Left ventricle myocardium inferior (tissue), 1 donor: ENCODE results near the gene SMKR1. TPM values are rescaled to one million over a fixed set of nuclear protein-coding genes. Genes with fewer than 3 reads are reported as not detected.

Experiments
- DNase-seq: peaks from one replicate; pipeline ENCODE4 v3.0.0-alpha.2; 2020
- H3K27ac ChIP-seq: fragments of 200-600 bp; replicated peaks from 2 replicates; pipeline ENCODE4 v1.8.0; 2021
- H3K27me3 ChIP-seq: fragments of 200-600 bp; 2 replicates; pipeline ENCODE4 v1.8.0; 2021; ENCODE audit warnings: low read depth
- H3K36me3 ChIP-seq: fragments of 200-600 bp; 2 replicates; pipeline ENCODE4 v1.8.0; 2021
- H3K4me1 ChIP-seq: fragments of 200-600 bp; 2 replicates; pipeline ENCODE4 v1.8.0; 2021
- H3K4me3 ChIP-seq: fragments of 200-600 bp; 2 replicates; pipeline ENCODE4 v1.8.0; 2021; ENCODE audit warnings: mild to moderate bottlenecking, moderate library complexity
- H3K9me3 ChIP-seq: fragments of 200-600 bp; replicated peaks from 2 replicates; pipeline ENCODE4 v1.8.0; 2021
- intact Hi-C: fragments of 100-400 bp; cut with micrococcal nuclease; formaldehyde crosslinking; loops from one replicate; pipeline ENCODE4 v1.11.0; 2022
- total RNA-seq: library from RNA; stranded (reverse); fragmentation: NEBNext Ultra II Directional; extraction: Animal tissue kit (Norgen Biotek cat#: 25700); gene quantifications from one replicate; pipeline ENCODE4 v1.2.1, GENCODE V29; 2021
- TF ChIP-seq, protein P1 (sequence below): fragments of 200-600 bp; IDR thresholded peaks from 2 replicates; pipeline ENCODE4 v1.8.0; 2021; ENCODE audit warnings: antibody characterized with exemption, mild to moderate bottlenecking, borderline replicate concordance
- donor health status: DM: no; HTN: yes; CAD: no; lungs with severe emphysema.

Gene SMKR1
- total RNA-seq, 1 donor from 2014 or later = not detected

DNA sequence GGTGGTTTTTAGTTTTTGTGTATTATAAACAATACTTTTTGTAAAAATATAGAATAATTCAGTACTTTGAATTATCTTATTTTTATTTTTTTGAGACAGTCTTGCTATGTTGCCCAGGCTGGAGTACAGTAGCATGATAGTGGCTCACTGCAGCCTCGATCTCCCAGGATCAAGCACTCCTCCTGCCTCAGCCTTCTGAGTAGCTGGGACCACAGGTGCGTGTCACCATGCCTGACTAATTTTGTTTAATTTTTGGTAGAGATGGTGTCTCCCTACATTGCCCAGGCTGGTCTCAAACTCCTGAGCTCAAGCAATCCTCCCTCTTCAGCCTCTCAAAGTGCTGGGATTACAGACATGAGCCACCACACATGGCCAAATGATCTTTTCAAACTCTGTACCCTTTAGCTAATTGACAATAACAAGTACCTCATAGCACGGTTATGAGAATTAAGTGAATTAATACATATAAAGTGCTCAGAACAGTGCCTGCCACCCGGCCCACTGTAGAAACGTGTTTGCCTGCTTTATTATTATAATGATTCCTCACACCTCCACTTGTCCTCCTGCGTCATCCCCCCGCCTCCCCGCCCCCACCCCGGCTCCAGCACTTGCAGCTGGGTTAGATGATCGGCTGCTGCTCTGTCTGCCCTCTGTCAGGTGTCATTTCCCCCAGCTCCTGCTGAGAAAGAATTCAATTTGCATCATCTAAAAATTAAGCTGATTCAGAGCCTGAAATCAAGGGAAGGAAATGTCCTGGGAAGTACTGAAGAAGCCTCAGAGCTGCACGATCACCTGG, 55.6 kb downstream of the SMKR1 start:
- Histone ChIP-seq H3K27me3 (peaks cover 63% of the 10 kb centered on the region), H3K36me3 (no peaks in the 10 kb centered on the region), H3K27ac (no peak overlapping the region), H3K4me3 (no peak overlapping the region), H3K4me1 (no peaks in the 10 kb centered on the region), H3K9me3 (no peaks in the 10 kb centered on the region)
- TF ChIP-seq, protein P1, sequence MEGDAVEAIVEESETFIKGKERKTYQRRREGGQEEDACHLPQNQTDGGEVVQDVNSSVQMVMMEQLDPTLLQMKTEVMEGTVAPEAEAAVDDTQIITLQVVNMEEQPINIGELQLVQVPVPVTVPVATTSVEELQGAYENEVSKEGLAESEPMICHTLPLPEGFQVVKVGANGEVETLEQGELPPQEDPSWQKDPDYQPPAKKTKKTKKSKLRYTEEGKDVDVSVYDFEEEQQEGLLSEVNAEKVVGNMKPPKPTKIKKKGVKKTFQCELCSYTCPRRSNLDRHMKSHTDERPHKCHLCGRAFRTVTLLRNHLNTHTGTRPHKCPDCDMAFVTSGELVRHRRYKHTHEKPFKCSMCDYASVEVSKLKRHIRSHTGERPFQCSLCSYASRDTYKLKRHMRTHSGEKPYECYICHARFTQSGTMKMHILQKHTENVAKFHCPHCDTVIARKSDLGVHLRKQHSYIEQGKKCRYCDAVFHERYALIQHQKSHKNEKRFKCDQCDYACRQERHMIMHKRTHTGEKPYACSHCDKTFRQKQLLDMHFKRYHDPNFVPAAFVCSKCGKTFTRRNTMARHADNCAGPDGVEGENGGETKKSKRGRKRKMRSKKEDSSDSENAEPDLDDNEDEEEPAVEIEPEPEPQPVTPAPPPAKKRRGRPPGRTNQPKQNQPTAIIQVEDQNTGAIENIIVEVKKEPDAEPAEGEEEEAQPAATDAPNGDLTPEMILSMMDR = no peak
- DNase-seq = no peak
- intact Hi-C loops = no loop called here

DNA sequence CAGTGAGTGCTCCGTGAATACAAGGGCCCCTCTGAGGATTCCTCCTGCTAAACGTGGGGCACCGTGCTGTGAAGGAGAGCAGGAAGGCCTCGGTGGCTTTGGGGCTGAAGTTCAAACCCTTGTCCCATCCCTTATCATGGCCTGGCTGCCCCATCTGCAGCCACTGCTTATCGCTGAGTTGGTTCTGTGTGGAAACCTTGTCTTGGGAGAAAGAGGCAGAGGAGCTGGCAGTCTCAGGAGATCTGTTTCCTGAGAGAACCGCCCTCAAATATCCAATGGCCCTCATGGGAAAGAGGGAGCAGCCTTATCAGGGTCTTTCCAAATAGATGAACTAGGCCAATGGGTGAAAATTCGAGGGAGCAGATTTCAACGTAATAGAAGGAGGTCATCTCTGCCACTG, 57.2 kb downstream of the SMKR1 start:
- no peaks in the 10 kb centered on the region for H3K36me3 ChIP-seq
- H3K4me1 ChIP-seq = no peaks in the 10 kb centered on the region
- no peak overlapping the region for H3K27ac ChIP-seq
- no peak overlapping the region for H3K4me3 ChIP-seq
- TF ChIP-seq, protein P1 = no peak
- peaks cover 67% of the 10 kb centered on the region for H3K27me3 ChIP-seq
- no peak for DNase-seq
- intact Hi-C loops = no loop called here
- no peaks in the 10 kb centered on the region for H3K9me3 ChIP-seq

GRCh38 chr7:129560831-129561230, 58.5 kb downstream of the SMKR1 start:
- no peak overlapping the region for H3K27ac ChIP-seq
- no peak overlapping the region for H3K4me3 ChIP-seq
- H3K4me1 ChIP-seq = no peaks in the 10 kb centered on the region
- intact Hi-C loops = no loop called here
- no peaks in the 10 kb centered on the region for H3K9me3 ChIP-seq
- peaks cover 67% of the 10 kb centered on the region for H3K27me3 ChIP-seq
- DNase-seq = no peak
- TF ChIP-seq, protein P1 = no peak
- H3K36me3 ChIP-seq = no peaks in the 10 kb centered on the region

DNA sequence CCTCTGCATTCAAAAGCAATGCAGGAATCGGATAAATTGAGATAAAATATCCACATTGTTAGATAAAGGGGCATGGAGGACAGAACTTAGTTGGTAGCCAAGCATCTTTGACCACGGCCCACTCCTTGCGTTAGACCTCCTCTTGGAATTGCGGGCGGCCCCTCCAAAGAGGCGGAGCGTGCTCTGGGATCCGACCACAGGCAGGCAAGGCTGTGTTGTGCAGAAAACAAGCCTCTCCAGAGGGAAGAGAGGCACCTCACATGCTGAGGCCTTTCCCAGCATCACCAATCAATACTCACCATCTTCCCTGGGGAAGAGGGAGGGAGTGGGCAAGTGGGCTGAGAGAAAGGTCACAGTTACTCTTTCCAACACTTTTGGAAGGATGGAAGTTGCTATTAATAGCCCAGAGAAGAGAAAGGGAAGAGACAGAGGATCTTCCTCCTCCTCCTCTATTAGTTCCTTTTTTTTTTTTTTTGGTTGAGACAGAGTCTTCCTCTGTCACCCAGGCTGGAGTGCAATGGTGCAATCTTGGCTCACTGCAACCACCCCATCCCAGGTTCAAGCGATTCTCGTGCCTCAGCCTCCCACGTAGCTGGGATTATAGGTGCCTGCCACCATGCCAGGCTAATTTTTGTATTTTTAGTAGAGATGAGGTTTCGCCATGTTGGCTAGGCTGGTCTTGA, 59.5 kb downstream of the SMKR1 start:
- TF ChIP-seq, protein P1 = no peak
- DNase-seq = no peak

More for the DNA sequence above, 59.5 kb downstream of the SMKR1 start:
- Histone ChIP-seq H3K27me3 (peaks cover 70% of the 10 kb centered on the region), H3K36me3 (no peaks in the 10 kb centered on the region), H3K27ac (no peak overlapping the region), H3K4me1 (no peaks in the 10 kb centered on the region), H3K9me3 (no peaks in the 10 kb centered on the region), H3K4me3 (no peak overlapping the region)
- intact Hi-C loops = no loop called here

Other genes with a start within 250 kb of the SMKR1 start
- 17.1 TPM for gene STRIP2, start 68.1 kb upstream of the SMKR1 start, total RNA-seq
- gene NRF1, start 109.2 kb downstream of the SMKR1 start, total RNA-seq = 9.6 TPM